SIG-M5 treated with dmso at 0.1 percent for 504 hours (cell line): Measurements from ENCODE around the gene ACP4.

Source experiments
- DNase-seq: peaks from one replicate; lab custom pipeline; 2025; ENCODE audit not compliant: unreplicated experiment; lab: John Stamatoyannopoulos, UW

Gene ACP4

GRCh38 chr19:50820549-50821247, 30.5 kb downstream of the ACP4 start:
- DNase-seq = peak; percentile 14

- DNase-seq = no peak
These were observed 31.0 kb downstream of the ACP4 start for GRCh38 chr19:50821248-50821612.

GRCh38 chr19:50821622-50822021, 31.4 kb downstream of the ACP4 start:
- DNase-seq = no peak

GRCh38 chr19:50822661-50823208, 32.5 kb downstream of the ACP4 start:
- DNase-seq = no peak

- no peak for DNase-seq
These were observed 33.3 kb downstream of the ACP4 start, which contains the start of gene KLK1 for GRCh38 chr19:50823389-50824042. Gene KLK1, minus strand, starts transcription at chr19:50823787. Its CDS starts 39 bp downstream, at chr19:50823748.

GRCh38 chr19:50826492-50827240, 36.5 kb downstream of the ACP4 start:
- DNase-seq = no peak

GRCh38 chr19:50827476-50827875, 37.3 kb downstream of the ACP4 start:
- no peak for DNase-seq

- no peak for DNase-seq
These were observed 39.6 kb downstream of the ACP4 start for GRCh38 chr19:50829801-50830200.

GRCh38 chr19:50830266-50831025, 40.2 kb downstream of the ACP4 start:
- DNase-seq = no peak

- no peak for DNase-seq
These were observed 40.8 kb downstream of the ACP4 start for GRCh38 chr19:50831026-50831396.

GRCh38 chr19:50832666-50833065, 42.5 kb downstream of the ACP4 start:
- no peak for DNase-seq

GRCh38 chr19:50833117-50833801, 43.0 kb downstream of the ACP4 start, which contains the start of gene KLK15:
Gene KLK15, minus strand, starts transcription at chr19:50833574. Its CDS starts 2,082 bp downstream, at chr19:50831492.
- DNase-seq = no peak

GRCh38 chr19:50833802-50834167, 43.6 kb downstream of the ACP4 start:
- no peak for DNase-seq

- DNase-seq = no peak
These were observed 45.0 kb downstream of the ACP4 start for GRCh38 chr19:50835103-50835784.

- DNase-seq = peak; percentile 29
These were observed 45.7 kb downstream of the ACP4 start for GRCh38 chr19:50835785-50836542.

GRCh38 chr19:50836543-50837195, 46.5 kb downstream of the ACP4 start:
- DNase-seq = no peak

GRCh38 chr19:50837300-50837699, 47.1 kb downstream of the ACP4 start:
- DNase-seq = no peak

GRCh38 chr19:50838239-50838638, 48.0 kb downstream of the ACP4 start:
- no peak for DNase-seq
